Measurements from ENCODE around the gene ESYT3.
A peak's percentile ranks its signal among the peaks of the same experiment; 100 is the strongest.

Gene ESYT3, protein sequence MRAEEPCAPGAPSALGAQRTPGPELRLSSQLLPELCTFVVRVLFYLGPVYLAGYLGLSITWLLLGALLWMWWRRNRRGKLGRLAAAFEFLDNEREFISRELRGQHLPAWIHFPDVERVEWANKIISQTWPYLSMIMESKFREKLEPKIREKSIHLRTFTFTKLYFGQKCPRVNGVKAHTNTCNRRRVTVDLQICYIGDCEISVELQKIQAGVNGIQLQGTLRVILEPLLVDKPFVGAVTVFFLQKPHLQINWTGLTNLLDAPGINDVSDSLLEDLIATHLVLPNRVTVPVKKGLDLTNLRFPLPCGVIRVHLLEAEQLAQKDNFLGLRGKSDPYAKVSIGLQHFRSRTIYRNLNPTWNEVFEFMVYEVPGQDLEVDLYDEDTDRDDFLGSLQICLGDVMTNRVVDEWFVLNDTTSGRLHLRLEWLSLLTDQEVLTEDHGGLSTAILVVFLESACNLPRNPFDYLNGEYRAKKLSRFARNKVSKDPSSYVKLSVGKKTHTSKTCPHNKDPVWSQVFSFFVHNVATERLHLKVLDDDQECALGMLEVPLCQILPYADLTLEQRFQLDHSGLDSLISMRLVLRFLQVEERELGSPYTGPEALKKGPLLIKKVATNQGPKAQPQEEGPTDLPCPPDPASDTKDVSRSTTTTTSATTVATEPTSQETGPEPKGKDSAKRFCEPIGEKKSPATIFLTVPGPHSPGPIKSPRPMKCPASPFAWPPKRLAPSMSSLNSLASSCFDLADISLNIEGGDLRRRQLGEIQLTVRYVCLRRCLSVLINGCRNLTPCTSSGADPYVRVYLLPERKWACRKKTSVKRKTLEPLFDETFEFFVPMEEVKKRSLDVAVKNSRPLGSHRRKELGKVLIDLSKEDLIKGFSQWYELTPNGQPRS

DNA sequence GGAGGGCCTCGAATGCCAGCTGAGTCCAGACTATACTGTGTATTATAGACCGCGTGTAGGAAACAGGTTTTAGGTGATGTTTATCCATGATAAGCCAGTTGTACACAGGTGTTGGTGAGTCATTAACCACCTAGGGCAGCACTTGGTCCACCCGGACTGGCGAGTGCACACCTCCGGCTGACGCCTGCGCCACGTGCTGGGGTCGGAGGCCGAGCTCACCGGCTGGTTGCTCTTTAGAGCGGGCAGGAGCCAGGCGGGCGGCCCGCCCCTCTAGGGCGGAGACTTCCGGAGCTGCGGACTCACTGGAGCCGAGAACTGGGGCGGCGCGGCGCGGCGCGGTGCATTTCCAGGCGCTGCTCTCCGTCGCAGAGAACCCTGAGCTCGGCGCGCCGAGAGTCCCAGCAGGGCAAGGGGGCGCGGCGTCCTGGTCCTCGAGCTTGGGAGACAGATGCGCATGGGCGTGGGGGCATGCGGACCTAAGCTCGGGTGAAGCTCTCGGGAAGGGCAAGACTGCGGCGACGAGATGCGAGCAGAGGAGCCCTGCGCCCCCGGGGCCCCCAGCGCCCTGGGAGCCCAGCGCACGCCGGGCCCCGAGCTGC is at the start of gene ESYT3:
Gene ESYT3, plus strand, starts transcription at position 341 of the 599 bp plus-strand sequence. Its CDS starts 183 bp downstream, at position 524.
- DNase-seq, result peak; percentile 17

DNA sequence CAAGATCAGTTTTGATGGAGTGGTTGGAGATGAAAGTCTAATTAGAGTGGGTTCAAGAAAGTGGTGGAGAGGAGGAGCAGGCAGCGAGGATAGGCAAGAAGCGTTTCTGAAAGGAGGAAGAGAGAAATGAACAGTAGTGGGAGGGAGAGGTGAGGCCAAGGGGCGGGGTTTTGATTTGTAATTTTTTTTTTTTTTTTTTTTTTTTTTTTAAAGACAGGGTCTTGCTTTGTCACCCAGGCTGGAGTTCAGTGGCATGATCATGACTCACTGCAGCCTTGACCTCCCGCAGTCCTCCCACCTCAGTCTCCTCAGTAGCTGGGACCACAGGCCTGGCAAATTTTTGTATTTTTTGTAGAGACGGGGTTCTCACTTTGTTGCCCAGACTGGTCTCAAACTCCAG is 49.4 kb upstream of the ESYT3 start:
- DNase-seq, result no peak

DNA sequence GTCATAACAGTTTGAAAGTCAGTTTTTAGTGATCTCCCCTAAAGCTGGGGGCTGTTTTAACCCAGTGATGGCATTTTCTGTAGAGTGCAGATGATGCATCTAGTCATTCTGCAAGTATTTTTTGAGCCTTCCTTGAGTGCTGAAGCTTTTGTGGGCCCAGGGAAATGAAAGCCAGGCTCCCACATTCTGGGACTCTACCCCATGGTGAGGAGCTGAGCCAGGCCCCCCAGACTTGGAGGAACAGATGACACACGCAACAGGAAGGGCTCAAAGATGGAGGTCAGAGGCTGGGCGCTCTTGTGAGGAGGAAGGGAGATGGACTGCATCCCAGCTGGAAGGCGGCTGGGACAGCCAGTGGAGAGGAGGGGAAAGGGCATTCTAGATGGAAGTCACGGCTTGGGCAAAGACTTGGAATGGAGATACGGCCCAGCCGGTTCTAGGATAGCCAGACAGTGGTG is 45.2 kb upstream of the ESYT3 start:
- no peak for DNase-seq

DNA sequence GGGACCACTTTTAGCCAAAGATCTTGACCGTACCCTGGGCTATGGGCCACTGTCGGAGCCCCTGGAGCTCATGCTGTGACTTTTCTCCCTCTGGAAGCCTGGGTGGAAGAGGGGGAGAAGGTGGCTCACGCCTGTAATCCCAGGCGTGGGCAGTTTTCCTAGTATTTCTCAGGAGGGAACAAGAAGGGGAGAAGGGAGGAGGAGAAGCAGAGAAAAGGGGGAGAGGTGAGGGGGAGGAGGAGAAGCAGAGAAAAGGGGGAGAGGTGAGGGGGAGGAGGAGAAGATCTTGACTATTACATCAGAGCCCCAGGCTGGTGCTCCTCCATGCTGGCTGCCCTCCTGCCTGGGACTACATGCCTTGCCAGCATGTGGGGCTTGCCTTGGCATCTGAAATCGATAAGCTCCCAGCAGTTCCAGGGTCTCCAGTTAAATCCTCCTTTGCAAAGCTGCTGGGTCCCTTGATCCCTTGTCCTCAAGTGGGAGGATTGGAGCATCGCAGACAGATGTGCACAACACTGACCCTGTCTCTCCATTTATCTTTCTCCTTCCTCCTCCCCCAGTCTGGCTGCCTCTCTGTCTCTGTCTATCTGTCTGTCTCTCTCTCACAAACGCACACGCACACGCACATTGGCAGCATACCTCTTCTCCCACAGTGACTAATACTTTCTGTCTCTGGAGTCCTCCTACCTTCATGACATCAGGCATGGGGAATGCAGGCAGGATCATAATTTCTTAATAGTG is 44.4 kb upstream of the ESYT3 start:
- peak; percentile 67 for DNase-seq

DNA sequence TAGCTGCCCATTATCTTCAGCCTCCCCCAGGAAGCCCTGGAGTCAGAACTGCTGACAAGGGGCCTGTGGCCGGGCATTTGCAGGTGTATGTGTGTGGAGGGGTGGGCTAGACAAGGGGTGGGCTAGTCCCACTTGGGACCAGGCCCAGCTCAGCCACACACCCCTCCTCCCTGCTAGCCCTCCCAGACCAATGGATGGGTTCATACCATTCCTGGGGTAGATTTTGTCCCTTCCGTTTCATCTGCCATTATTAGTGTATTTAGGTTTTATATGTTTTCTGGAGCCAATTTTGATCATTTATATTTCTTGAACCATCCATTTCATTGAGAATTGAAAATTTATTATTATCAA is 43.9 kb upstream of the ESYT3 start:
- no peak for DNase-seq

DNA sequence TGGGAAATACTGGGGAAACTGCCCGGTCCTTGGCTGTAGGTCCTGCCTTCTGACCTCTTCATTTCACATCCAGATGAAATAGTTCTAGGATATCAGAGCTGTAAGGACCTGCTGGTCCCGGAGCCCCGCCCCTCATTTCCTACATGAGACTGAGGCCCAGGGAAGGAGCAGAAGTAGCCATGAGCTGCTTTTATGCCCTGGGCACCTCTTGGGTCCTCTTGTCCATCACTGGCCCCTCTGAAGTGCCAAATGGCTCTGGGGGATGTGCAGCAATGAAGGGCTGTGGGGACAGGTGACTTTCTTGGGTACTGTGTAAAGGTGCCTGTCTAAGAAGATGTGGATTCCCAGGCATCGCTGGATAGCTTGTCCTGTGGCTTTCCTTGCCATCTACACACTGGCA is 40.3 kb upstream of the ESYT3 start:
- no peak for DNase-seq

DNA sequence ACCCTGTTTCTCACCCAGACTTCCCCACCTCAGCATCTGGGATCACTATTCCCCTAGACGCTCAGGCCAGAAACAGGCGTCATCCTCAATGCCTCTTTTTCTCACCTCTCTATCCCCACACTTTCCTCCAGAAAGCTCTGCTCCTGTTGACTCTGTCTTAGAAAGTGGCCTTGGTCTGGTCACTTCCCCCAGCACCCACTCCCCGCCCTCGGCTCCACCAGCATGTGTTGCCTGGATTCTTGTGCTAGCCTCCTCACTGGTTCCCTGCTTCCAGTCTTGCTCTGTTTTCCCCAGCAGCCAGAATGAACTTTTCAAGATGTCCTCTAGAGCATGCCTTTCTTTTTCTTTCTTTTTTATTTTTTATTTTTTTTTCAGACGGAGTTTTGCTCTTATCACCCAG is 39.7 kb upstream of the ESYT3 start:
- DNase-seq, result no peak

DNA sequence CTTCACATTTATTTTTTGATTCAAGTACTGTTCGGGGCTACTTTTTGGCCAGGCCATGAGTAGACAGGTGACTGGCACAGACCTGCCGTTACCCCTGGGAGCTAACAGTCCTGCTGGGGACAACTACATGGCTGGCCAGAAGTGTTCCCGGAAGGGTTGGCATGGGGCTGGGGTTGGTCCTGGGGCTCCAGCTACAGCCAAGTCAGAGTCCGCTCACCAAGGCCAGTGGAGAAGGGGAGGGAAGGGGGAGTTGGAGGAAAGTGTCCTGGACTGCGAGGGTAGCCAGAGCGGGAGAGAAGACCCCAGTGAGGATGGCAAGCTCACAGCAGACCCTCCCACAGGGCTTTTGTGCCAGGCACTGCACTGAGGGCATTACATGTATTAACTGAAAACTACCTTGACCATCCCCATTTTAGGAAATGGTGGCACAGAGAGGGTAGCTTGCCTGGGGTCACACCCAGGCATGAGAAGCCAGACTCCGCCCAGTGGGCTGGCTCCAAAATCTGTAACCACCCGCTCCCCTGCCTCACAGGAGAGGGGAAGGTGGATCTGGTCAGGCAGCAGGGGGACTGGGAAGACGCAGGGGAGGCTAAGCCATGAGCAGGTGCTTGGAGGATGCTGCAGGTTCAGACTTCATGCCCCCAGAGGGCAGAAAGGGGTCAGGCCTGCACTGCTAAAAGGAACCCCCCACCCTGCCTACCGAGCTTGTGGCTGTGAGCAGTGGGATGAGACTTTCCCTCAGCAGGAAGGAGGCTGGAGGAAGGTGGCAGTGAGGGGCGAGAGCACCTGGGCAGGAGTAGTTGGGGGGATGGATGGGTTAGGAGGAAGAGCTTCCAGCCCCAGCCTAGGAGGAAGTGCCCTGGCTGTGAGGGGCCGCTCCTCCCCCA is 38.3 kb upstream of the ESYT3 start:
- no peak for DNase-seq

DNA sequence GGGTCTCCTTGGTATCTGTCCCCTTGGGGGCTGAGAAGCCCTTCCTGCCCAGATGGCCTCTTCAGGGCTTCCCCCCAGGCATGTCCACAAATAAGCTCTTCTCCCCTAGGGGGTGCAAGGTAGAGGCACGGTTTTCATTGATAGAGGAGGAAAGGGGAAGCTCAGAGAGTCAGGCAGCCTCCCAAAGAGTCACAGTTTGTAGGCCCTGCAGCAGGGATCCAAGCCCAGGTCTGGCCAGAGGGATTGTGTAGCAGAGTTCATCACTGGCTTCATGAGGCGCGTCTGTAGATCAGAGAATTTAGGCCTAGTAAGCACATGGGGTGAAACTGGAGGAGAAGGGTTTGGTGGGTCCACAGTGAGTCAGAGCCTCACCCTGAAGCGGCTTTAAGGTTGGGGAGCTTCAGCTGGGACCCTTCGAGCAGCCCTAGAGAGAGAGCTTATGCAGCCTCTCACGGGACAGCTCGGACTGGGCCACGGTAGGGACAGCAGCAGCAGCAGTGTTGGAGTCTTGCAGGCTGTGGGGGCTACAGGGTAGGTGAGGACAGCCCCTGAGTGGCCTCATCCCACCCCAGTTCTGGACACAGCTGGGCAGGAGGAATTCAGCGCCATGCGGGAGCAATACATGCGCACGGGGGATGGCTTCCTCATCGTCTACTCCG is 37.5 kb upstream of the ESYT3 start:
- no peak for DNase-seq

DNA sequence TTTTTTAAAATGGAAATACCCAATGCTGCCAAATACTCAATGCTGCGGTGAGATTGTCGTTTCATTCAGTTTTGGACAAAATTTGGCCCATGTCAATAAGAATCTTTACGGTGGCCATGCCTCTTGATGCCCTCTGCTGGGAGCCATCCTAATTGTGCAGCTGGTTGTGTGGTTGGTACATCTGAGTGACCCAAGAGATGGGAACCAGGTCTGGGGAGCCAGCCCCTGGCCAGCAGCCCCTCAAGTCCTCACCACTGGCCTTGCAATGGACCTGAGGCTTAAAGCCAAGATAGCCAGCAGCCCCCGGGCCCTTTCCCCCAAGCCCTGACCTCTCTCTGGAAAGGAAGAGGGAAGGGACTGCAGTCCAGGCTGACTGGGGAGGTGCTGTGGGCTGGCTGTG is 36.4 kb upstream of the ESYT3 start:
- no peak for DNase-seq

DNA sequence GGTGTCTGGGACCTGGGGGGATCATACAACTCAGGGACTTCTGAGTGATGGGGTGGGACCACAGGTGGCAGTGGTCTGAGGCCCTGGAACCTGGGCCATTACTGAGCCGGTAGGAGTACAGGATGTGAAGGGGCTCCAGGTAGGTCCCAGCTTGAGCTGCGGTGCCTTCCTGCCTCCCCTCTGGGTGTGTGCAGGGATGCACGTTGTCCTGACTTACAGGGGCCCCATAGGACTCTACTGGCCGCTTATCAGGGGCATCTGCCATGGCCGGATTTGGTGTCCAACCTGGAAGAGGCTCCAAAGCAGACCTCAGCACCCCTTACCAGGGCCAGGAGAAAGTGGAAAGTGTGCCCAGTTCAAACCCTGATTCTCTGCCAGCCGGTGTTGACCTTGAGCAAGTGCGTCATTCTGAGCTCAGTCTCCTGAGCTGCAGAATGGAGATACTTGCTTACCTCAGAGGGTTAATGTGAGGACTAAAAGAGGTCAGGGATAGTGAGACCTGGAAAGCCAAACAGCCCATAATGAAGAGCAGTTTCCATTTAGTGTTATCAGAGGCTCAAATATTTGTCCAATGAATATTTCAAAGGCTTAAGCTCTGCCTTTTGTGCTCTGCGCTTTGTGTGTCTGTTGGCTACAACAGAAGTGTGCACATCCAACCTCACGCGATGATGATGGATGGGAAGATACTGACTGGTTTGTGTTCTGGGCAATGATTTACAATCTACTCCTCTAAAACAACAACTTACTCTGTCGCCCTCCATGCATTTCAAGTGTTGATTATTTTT is 35.4 kb upstream of the ESYT3 start:
- no peak for DNase-seq

DNA sequence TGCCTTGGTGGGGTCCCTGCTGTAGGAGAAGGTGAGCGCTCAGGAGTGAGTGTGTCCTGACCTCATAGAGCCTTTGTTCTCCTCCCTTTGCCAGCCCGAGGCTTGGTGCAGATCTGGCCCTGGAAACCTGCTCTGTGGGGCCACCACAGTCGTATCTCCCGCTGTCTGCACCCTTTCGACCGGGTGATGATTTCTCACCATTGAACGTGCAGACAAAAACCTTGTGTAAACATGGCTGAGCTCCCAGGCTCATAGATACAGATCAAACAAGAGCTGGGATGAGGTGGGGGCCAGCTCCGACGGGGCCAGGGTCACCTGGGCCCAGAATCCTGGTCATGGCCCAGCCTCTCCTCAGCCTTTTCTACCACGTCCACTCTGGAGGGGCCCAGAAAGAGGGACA is 34.6 kb upstream of the ESYT3 start:
- no peak for DNase-seq

DNA sequence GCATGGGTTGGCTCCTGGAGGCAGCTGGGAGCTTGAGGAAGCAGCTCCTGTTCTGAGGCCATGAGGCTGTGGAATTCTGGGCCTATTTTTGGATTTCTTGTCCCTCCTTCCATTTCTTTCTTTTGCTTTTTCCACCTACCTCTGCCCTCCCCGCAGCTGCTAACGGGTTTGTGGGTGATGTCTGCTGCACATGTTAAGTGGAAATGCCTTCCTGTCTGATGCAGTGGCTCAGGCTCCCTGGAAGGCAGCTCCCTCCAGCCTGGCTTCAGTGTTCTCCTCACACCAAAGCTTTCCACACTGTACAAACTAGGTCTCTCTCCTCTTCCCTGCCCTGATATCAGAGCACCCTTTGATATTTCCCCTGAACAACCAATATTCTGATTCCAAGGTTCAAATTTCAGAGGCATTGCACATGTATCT is 33.8 kb upstream of the ESYT3 start:
- no peak for DNase-seq

DNA sequence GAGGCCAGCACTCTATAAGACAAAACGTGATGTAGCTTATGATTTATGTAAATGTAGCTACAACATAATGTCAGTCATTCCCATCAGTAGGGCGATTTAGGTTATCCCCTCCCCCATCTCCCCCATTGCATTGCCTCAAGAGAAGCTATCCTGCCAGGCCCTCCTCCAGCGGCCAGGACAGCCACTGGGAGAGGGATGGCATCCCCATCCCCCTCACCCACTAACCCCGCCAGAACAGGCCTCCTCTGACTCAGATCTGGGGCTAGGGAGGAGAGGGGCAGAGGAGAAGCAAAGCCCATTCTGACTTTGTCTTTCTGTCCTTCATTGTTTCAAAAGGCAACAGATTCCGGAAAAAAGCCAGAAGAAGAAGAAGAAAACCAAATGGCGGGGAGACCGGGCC is 32.6 kb upstream of the ESYT3 start:
- DNase-seq, result no peak

DNA sequence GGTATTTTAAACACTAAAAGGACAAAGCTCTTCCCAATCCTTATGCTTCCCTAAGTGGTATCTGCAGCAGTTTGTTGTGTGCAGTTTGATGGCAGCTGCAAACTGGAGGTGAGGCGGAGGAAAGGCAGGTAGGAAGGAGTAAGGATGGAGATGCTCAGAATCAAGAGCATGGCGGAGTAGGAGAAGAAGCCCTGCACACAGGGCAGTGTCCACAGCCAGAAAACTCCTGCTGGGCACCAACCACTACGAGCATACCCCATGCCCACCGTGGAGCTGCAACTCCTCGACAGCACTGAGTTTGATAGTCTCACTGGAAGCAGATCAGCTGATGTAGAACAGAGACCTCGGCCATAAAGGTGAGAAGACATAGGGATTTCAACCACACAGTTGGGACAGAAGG is 30.3 kb upstream of the ESYT3 start:
- no peak for DNase-seq

DNA sequence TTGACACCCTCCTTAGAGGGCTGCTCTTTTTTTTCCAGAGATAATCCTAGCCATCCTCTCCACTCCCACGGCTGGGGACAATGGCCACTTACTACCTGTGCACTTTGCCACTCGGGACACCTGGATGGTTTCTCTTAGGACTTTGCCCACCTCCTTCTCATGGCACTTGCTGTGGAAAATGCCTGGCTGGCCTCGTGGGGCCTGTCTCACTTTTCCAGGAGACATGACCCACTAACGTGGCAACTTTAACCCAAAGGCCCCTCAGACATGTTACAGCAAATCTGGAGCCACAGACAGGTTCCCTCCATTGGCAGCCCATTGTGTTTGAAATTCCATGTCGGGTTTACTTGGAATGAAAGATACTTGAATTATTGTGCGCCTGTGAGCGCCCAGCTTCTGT is 29.4 kb upstream of the ESYT3 start:
- no peak for DNase-seq

DNA sequence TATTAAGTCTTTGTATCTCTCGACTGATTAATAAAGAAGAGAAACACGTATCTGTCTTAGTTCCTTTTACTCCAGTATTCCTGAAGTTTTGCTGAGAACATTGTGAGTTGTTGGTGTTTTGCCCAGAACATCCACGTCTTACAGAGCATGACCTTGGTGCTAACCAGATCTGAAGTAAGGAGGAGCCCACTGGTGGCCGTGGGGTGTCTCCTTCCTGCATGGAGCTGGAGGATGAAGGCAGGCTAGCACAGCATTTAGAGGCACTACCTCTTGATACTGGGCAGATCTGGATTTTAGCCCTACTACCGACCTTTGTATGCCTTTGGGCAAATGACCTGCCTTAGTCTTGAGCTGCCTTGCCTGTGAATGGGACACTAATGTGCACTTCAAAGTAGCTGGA is 28.9 kb upstream of the ESYT3 start:
- DNase-seq, result no peak

DNA sequence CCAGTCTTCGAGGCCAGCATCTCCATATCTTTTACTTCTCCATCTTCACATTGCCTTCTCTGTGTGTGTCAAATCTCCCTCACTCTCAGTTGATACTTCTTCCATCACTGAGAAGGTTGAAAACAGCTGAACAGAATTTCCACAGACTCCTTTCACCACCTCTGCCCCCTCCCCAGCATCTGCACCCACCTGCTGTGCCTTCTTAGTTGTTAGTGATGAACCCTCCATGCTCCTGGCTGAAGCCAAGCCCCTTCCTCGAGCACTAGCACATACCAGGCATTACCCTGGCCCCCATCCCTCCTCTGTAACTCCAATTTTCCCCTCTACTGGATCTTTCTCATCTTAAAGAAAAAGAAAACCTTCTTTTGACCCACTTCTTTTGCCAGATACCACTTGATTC is 27.8 kb upstream of the ESYT3 start:
- DNase-seq, result no peak

DNA sequence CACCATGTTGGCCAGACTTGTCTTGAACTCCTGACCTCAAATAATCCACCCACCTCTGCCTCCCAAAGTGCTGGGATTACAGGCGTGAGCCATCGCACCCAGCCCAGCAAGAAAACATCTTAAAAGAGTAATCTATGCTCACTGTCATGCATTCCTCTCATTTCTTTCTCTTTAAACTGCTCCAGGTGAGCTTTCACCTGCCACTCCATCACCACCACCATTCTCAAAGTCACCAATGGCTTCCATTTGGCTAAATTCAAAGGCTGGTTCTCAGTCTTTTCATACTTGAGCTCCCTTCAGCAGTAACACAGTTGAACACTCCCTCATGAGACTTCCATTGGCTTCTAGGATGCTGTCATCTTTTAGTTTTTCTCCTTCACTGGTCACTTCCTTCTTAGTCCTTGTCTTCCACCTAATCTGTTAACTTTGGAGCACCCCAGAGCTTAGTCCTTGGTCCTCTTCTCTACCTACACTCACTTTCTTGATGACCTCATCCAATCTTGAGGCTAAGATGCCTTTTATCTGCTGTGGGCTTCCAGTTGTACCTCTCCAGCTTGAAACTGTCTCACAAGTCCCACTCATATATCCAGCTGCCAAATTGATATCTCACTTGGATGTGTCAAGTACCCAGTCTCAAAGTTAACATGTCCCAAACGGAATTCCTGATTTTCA is 27.0 kb upstream of the ESYT3 start:
- no peak for DNase-seq

Measured in amniotic stem cell (primary cell).